ENCODE measurements around the gene WDR70. TPM values are rescaled to one million over a fixed set of nuclear protein-coding genes. Genes with fewer than 3 reads are reported as not detected.
"Not testable (repeated sequence)": the region's sequence is repeated elsewhere in the genome, so short reads cannot be mapped to it uniquely, and the experiment has no call there.

WDR70 gene
- total RNA-seq, 1 experiment from 2014 or later: 35.6 TPM

DNA sequence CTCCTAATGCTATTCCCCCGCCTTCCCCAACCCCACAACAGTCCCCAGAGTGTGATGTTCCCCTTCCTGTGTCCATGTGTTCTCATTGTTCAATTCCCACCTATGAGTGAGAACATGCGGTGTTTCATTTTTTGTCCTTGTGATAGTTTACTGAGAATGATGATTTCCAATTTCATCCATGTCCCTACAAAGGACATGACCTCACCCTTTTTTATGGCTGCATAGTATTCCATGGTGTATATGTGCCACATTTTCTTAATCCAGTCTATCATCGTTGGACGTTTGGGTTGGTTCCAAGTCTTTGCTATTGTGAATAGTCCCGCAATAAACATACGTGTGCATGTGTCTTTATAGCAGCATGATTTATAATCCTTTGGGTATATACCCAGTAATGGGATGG lies 295.2 kb downstream of the WDR70 start:
- not testable (repeated sequence) for H3K27ac ChIP-seq (ENCODE audit: low read length); H3K4me2 ChIP-seq (ENCODE audit: low read depth, low read length, poor library complexity, severe bottlenecking); DNase-seq; H3K9ac ChIP-seq (ENCODE audit: low read length); H3K79me2 ChIP-seq (ENCODE audit: low read length); H2AFZ ChIP-seq (ENCODE audit: low read length); H4K20me1 ChIP-seq (ENCODE audit: insufficient read depth, low read depth, low read length); H3K4me3 ChIP-seq (ENCODE audit: low read length); H3K36me3 ChIP-seq (ENCODE audit: insufficient read depth, low read length); H3K9me3 ChIP-seq (ENCODE audit: low read length); H3K9me2 ChIP-seq (replicated peaks; ENCODE audit: insufficient read depth, low read length); H3K27me3 ChIP-seq (ENCODE audit: low read length)
- H3K4me1 ChIP-seq (ENCODE audit: low read length): peaks cover 12% of the 10 kb centered on the region

DNA sequence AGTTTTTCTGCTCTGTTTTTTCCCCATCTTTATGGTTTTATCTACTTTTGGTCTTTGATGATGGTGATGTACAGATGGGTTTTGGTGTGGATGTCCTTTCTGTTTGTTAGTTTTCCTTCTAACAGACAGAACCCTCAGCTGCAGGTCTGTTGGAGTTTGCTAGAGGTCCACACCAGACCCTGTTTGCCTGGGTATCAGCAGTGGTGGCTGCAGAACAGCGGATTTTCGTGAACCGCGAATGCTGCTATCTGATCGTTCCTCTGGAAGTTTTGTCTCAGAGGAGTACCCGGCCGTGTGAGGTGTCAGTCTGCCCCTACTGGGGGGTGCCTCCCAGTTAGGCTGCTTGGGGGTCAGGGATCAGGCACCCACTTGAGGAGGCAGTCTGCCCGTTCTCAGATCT lies 300.2 kb downstream of the WDR70 start:
- not testable (repeated sequence) for H3K9me2 ChIP-seq (replicated peaks; ENCODE audit: insufficient read depth, low read length); H3K36me3 ChIP-seq (ENCODE audit: insufficient read depth, low read length); H4K20me1 ChIP-seq (ENCODE audit: insufficient read depth, low read depth, low read length); H3K4me1 ChIP-seq (ENCODE audit: low read length); H3K9me3 ChIP-seq (ENCODE audit: low read length); H3K4me2 ChIP-seq (ENCODE audit: low read depth, low read length, poor library complexity, severe bottlenecking); H2AFZ ChIP-seq (ENCODE audit: low read length); H3K9ac ChIP-seq (ENCODE audit: low read length); H3K79me2 ChIP-seq (ENCODE audit: low read length); H3K27ac ChIP-seq (ENCODE audit: low read length); H3K27me3 ChIP-seq (ENCODE audit: low read length); DNase-seq; H3K4me3 ChIP-seq (ENCODE audit: low read length)

GRCh38 chr5:37679903-37680302 lies 300.8 kb downstream of the WDR70 start:
- not testable (repeated sequence) for H3K27me3 ChIP-seq (ENCODE audit: low read length); H3K36me3 ChIP-seq (ENCODE audit: insufficient read depth, low read length); H4K20me1 ChIP-seq (ENCODE audit: insufficient read depth, low read depth, low read length); H3K4me1 ChIP-seq (ENCODE audit: low read length); H3K9me2 ChIP-seq (replicated peaks; ENCODE audit: insufficient read depth, low read length); H3K9me3 ChIP-seq (ENCODE audit: low read length); H3K4me2 ChIP-seq (ENCODE audit: low read depth, low read length, poor library complexity, severe bottlenecking); H3K4me3 ChIP-seq (ENCODE audit: low read length); H3K27ac ChIP-seq (ENCODE audit: low read length); H3K79me2 ChIP-seq (ENCODE audit: low read length); DNase-seq; H2AFZ ChIP-seq (ENCODE audit: low read length); H3K9ac ChIP-seq (ENCODE audit: low read length)

DNA sequence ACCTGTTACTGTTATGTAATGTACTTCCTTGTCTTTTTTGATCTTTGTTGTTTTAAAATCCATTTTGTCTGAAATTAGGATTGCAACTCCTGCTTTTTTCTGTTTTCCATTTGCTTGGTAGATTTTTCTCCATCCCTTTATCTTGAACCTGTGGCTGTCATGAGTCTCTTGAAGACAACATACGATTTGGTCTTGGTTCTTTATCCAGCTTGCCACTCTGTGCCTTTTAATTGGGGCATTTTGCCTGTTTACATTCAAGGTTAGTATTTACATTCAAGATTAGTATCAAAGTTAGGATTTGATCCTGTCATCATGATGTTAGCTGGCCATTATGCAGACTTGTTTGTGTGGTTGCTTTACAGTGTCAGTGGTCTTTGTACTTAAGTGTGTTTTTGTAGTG lies 304.0 kb downstream of the WDR70 start:
- H3K9ac ChIP-seq (ENCODE audit: low read length): no peak overlapping the region
- H4K20me1 ChIP-seq (ENCODE audit: insufficient read depth, low read depth, low read length): no peaks in the 10 kb centered on the region
- H3K9me3 ChIP-seq (ENCODE audit: low read length): no peaks in the 10 kb centered on the region
- no peaks in the 10 kb centered on the region for H3K27me3 ChIP-seq (ENCODE audit: low read length)
- H3K9me2 ChIP-seq (replicated peaks; ENCODE audit: insufficient read depth, low read length): no peaks in the 10 kb centered on the region
- no peak overlapping the region for H3K4me2 ChIP-seq (ENCODE audit: low read depth, low read length, poor library complexity, severe bottlenecking)
- no peaks in the 10 kb centered on the region for H3K79me2 ChIP-seq (ENCODE audit: low read length)
- H3K36me3 ChIP-seq (ENCODE audit: insufficient read depth, low read length): no peaks in the 10 kb centered on the region
- H3K4me3 ChIP-seq (ENCODE audit: low read length): no peak overlapping the region
- H2AFZ ChIP-seq (ENCODE audit: low read length): no peak overlapping the region
- DNase-seq: no peak
- H3K27ac ChIP-seq (ENCODE audit: low read length): no peak overlapping the region
- no peaks in the 10 kb centered on the region; the same call in 1 of the 2 replicates for H3K4me1 ChIP-seq (ENCODE audit: low read length)

- Histone ChIP-seq H3K9me3 (ENCODE audit: low read length) (no peaks in the 10 kb centered on the region), H3K4me2 (ENCODE audit: low read depth, low read length, poor library complexity, severe bottlenecking) (no peak overlapping the region), H4K20me1 (ENCODE audit: insufficient read depth, low read depth, low read length) (no peaks in the 10 kb centered on the region), H3K79me2 (ENCODE audit: low read length) (no peaks in the 10 kb centered on the region), H2AFZ (ENCODE audit: low read length) (no peak overlapping the region), H3K27me3 (ENCODE audit: low read length) (no peaks in the 10 kb centered on the region), H3K9ac (ENCODE audit: low read length) (no peak overlapping the region), H3K36me3 (ENCODE audit: insufficient read depth, low read length) (no peaks in the 10 kb centered on the region), H3K9me2 (replicated peaks; ENCODE audit: insufficient read depth, low read length) (no peaks in the 10 kb centered on the region), H3K4me1 (ENCODE audit: low read length) (no peaks in the 10 kb centered on the region), H3K4me3 (ENCODE audit: low read length) (no peak overlapping the region), H3K27ac (ENCODE audit: low read length) (no peak overlapping the region)
- DNase-seq: no peak
These were observed 306.1 kb downstream of the WDR70 start for GRCh38 chr5:37685211-37685610.

GRCh38 chr5:37685816-37686215 lies 306.7 kb downstream of the WDR70 start:
- H3K36me3 ChIP-seq (ENCODE audit: insufficient read depth, low read length): no peaks in the 10 kb centered on the region
- no peaks in the 10 kb centered on the region for H4K20me1 ChIP-seq (ENCODE audit: insufficient read depth, low read depth, low read length)
- H3K27ac ChIP-seq (ENCODE audit: low read length): no peak overlapping the region
- H3K4me1 ChIP-seq (ENCODE audit: low read length): no peaks in the 10 kb centered on the region
- no peaks in the 10 kb centered on the region for H3K9me2 ChIP-seq (replicated peaks; ENCODE audit: insufficient read depth, low read length)
- no peak overlapping the region for H2AFZ ChIP-seq (ENCODE audit: low read length)
- H3K27me3 ChIP-seq (ENCODE audit: low read length): no peaks in the 10 kb centered on the region
- no peaks in the 10 kb centered on the region for H3K9me3 ChIP-seq (ENCODE audit: low read length)
- no peak overlapping the region for H3K9ac ChIP-seq (ENCODE audit: low read length)
- no peak for DNase-seq
- no peak overlapping the region for H3K4me3 ChIP-seq (ENCODE audit: low read length)
- no peak overlapping the region for H3K4me2 ChIP-seq (ENCODE audit: low read depth, low read length, poor library complexity, severe bottlenecking)
- no peaks in the 10 kb centered on the region for H3K79me2 ChIP-seq (ENCODE audit: low read length)

- not testable (repeated sequence) for H3K27ac ChIP-seq (ENCODE audit: low read length); H3K9me2 ChIP-seq (replicated peaks; ENCODE audit: insufficient read depth, low read length); H3K27me3 ChIP-seq (ENCODE audit: low read length); H3K4me2 ChIP-seq (ENCODE audit: low read depth, low read length, poor library complexity, severe bottlenecking); H3K36me3 ChIP-seq (ENCODE audit: insufficient read depth, low read length); H3K4me1 ChIP-seq (ENCODE audit: low read length); DNase-seq; H4K20me1 ChIP-seq (ENCODE audit: insufficient read depth, low read depth, low read length); H3K9ac ChIP-seq (ENCODE audit: low read length); H2AFZ ChIP-seq (ENCODE audit: low read length); H3K4me3 ChIP-seq (ENCODE audit: low read length); H3K79me2 ChIP-seq (ENCODE audit: low read length); H3K9me3 ChIP-seq (ENCODE audit: low read length)
These were observed 309.8 kb downstream of the WDR70 start for GRCh38 chr5:37688925-37689324.

- not testable (repeated sequence) for H3K4me1 ChIP-seq (ENCODE audit: low read length); H4K20me1 ChIP-seq (ENCODE audit: insufficient read depth, low read depth, low read length); H2AFZ ChIP-seq (ENCODE audit: low read length); H3K4me3 ChIP-seq (ENCODE audit: low read length); H3K9me2 ChIP-seq (replicated peaks; ENCODE audit: insufficient read depth, low read length); H3K4me2 ChIP-seq (ENCODE audit: low read depth, low read length, poor library complexity, severe bottlenecking); H3K9ac ChIP-seq (ENCODE audit: low read length); H3K36me3 ChIP-seq (ENCODE audit: insufficient read depth, low read length); H3K27ac ChIP-seq (ENCODE audit: low read length); H3K79me2 ChIP-seq (ENCODE audit: low read length); DNase-seq; H3K9me3 ChIP-seq (ENCODE audit: low read length); H3K27me3 ChIP-seq (ENCODE audit: low read length)
These were observed 315.2 kb downstream of the WDR70 start for GRCh38 chr5:37694333-37694732.

GRCh38 chr5:37694867-37695266 lies 315.7 kb downstream of the WDR70 start:
- Histone ChIP-seq H3K27ac (ENCODE audit: low read length) (no peak overlapping the region), H3K9me2 (replicated peaks; ENCODE audit: insufficient read depth, low read length) (no peaks in the 10 kb centered on the region), H3K79me2 (ENCODE audit: low read length) (no peaks in the 10 kb centered on the region)

More at GRCh38 chr5:37694867-37695266, 315.7 kb downstream of the WDR70 start:
- Histone ChIP-seq H3K4me3 (ENCODE audit: low read length) (no peak overlapping the region), H2AFZ (ENCODE audit: low read length) (no peak overlapping the region), H4K20me1 (ENCODE audit: insufficient read depth, low read depth, low read length) (no peaks in the 10 kb centered on the region), H3K4me2 (ENCODE audit: low read depth, low read length, poor library complexity, severe bottlenecking) (no peak overlapping the region), H3K9ac (ENCODE audit: low read length) (no peak overlapping the region), H3K36me3 (ENCODE audit: insufficient read depth, low read length) (no peaks in the 10 kb centered on the region), H3K9me3 (ENCODE audit: low read length) (no peaks in the 10 kb centered on the region), H3K4me1 (ENCODE audit: low read length) (no peaks in the 10 kb centered on the region), H3K27me3 (ENCODE audit: low read length) (no peaks in the 10 kb centered on the region)
- DNase-seq: no peak

Data from Karpas-422 (cell line).